Rectal smooth muscle tissue (tissue), 1 donor: ENCODE results near the gene CCR9.

ENCODE experiments used
- H3K27ac ChIP-seq: one replicate; pipeline ENCODE4 v1.7.0; 2013; ENCODE audit warnings: low read depth, low read length, inconsistent platforms
- H3K27me3 ChIP-seq: one replicate; pipeline ENCODE4 v1.7.0; 2013; ENCODE audit warnings: low read length; ENCODE audit not compliant: control insufficient read depth, insufficient read depth
- H3K36me3 ChIP-seq: one replicate; pipeline ENCODE4 v1.7.0; 2013; ENCODE audit warnings: low read length; ENCODE audit not compliant: control insufficient read depth, insufficient read depth
- H3K4me1 ChIP-seq: one replicate; pipeline ENCODE4 v1.7.0; 2013; ENCODE audit warnings: low read length; ENCODE audit not compliant: control insufficient read depth, insufficient read depth
- H3K4me3 ChIP-seq: one replicate; pipeline ENCODE4 v1.7.0; 2013; ENCODE audit warnings: low read length
- H3K9ac ChIP-seq: one replicate; pipeline ENCODE4 v1.7.0; 2013; ENCODE audit warnings: low read length

Gene CCR9

DNA sequence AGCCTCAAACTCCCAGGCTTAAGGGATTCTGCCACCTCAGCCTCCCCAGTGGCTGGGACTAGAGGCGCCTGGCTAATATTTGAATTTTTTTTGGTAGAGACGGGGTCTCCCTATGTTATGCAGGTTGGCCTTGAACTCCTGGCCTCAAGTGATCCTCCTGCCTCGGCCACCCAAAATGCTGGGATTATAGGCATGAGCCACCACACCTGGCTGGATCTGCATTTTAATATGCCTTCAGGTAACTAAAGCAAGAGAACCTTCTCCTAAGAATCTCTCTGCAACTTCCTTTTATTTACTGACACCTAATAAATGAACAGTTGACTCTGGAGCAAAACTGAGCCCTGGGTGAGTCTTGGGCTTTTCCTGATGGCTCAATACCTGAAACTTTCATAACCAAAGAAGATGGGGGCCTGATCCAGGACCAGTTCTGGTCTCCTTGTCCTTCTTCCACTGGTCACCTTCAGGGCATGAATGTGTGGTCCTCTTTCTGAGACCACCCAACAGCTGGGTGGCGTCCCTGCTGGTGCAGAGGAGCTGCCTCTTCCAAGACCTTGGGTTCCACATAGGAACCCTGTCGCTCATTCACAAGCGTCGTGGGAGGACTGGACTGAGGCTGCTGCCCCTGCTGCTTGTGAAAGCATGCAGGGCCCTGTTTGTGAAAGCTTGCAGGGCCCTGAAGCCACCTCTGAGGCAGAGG, 28.2 kb downstream of the CCR9 start:
- H3K27ac ChIP-seq: no peak overlapping the region
- no peak overlapping the region for H3K4me3 ChIP-seq
- H3K4me1 ChIP-seq: no peaks in the 10 kb centered on the region
- no peaks in the 10 kb centered on the region for H3K27me3 ChIP-seq
- peaks cover 3% of the 10 kb centered on the region for H3K36me3 ChIP-seq
- no peak overlapping the region for H3K9ac ChIP-seq

DNA sequence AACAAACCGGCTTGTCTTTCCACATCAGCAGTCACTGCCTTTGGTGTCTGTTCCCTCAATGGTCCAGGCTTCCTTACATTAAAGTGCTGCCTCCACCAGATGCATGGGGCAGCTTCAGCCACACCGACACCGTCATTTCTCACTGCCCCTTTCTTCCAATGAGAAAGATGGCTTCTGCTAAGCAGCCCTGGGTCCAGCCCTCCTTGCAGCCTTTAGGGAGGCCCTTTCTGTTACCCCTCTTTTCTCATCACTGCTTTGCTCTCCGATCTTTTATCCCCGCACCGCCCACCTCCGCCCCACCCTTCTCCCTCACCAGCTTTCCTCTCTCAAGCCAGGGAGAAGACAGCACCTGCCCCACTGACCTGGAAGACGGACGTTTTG, 28.7 kb downstream of the CCR9 start:
- Histone ChIP-seq H3K27ac (no peak overlapping the region), H3K4me1 (no peaks in the 10 kb centered on the region), H3K9ac (no peak overlapping the region), H3K27me3 (no peaks in the 10 kb centered on the region), H3K36me3 (peaks cover 6% of the 10 kb centered on the region), H3K4me3 (no peak overlapping the region)

DNA sequence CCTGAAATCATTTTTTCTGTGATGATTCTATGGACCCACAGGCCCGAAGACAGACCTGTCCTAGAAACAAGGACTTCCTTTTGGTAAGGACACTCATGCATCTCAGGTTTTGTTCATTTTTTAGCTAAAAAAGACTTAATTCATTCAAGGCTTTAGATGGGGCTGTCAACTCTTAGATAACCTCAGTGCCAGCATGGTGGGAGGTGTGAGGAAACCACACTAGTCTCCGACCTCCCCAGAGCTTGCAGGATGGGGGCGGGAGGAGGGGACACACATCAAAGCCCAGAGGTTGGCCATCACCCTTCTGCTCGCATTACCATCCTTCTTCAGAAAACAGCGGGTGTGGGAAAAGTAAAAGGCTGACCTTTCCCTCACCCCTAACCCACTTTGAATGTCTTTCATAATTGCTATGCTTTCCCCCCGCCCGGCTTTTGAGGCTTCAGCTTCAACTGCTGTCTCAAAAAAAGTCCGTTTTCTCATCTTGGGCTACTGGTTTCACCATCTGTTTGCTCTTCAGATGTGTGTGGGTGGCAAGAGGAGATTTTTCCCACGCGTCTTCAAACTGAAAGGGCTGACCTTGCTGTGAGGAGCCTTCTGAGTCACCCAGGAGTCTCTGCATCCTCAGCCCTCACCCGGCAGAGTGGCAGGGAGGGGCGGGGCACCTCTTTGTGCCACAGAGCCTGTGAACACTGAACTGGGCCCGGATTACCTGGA, 29.3 kb downstream of the CCR9 start:
- Histone ChIP-seq H3K27ac (no peak overlapping the region), H3K9ac (no peak overlapping the region), H3K36me3 (peaks cover 6% of the 10 kb centered on the region), H3K4me1 (no peaks in the 10 kb centered on the region), H3K27me3 (no peaks in the 10 kb centered on the region), H3K4me3 (no peak overlapping the region)

DNA sequence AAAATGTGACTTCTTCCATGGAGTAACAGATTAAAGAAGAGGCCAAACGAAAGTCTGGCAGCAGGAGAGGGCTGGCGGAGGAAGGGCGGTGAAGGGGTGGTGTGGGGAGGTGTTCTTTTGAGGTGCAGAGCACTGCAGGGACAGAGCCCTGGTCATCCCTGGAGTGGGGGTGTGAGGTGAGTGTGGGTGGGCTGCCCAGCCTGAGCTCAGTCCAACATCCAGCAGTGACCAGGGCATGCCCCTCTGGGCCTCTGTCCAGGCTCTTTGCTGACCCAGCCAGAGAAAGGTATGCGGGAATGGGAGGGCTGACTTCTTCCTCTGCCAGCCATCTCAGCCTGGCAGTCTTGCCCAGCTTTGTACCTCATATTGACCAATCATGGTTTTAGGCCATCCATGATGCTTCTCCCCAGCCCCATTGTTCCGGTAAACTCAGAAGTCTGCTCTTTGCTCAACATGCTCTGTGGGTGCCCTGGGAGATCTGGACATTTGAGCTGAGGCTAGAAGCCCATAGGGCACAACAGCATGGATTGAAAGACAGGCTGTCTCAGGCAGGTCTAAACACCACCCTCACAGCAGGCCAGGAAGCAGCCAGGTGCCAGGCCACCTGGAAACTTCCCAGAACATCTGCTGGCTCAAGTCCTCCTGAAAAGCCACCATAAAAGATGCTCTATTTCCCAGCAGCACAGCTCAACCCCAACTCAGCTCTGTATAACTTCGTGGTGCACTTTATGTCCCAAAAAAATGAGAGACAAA, 31.0 kb downstream of the CCR9 start:
- no peak overlapping the region for H3K9ac ChIP-seq
- peaks cover 6% of the 10 kb centered on the region for H3K36me3 ChIP-seq
- H3K4me1 ChIP-seq: no peaks in the 10 kb centered on the region
- no peak overlapping the region for H3K27ac ChIP-seq
- H3K27me3 ChIP-seq: no peaks in the 10 kb centered on the region
- no peak overlapping the region for H3K4me3 ChIP-seq

DNA sequence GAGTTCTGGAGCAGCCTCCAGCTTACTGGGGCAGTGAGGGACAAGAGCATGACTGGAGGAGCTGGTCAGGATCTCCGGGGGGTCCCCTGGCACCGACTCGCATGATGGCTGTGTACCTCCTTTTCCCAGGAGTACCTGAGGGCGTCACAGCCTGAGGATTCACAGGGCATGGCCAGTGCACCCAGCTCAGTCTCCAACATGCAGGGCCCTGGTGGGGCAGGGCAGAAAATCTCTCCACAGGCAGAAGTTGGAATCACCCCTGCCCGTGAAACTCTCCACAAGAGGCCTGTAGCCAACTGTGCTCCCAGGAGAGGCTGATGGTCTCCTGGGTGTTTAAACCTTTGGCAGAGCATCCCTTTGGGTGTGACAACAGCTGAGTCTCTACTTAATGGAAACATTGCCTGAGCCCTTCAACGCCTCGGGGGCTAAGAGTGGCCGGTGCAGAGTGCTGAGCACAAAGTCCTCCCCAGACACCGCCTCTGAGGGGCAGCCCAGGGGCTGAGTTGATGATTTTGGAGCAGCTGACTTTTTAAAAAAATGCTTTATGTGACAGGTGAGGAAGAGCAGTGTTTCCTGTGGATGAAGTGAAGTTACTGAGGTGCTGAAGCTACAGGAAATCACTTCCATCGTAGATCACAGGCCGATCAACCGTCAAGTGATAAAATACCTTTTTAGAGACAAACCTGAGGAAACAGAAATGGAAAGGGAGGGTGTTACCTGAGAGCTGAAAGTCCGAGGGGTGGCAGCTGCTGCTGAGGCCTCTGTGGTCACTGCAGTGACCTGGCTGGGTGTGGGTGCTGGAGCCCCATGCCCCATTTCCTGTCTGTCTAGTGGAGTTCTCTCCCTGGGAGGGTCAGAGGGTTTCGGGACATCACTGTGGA, 35.1 kb downstream of the CCR9 start:
- no peak overlapping the region for H3K27ac ChIP-seq
- no peak overlapping the region for H3K9ac ChIP-seq
- H3K27me3 ChIP-seq: no peaks in the 10 kb centered on the region
- H3K4me1 ChIP-seq: no peaks in the 10 kb centered on the region
- no peak overlapping the region for H3K4me3 ChIP-seq
- H3K36me3 ChIP-seq: peaks cover 19% of the 10 kb centered on the region

DNA sequence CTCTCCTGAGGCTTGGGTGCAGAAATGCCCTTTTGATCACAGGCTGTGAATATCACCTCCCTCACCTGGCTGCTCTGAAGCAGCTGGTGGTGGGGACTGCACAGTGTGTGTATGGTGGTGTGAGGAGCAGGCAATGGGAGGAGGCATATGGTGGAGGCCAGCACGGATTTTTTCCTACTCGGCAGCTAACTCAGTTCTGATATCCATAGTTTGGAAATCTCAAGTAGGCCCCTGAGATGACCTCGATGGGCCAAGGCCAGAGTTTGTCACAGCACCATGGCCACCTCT, 35.6 kb downstream of the CCR9 start:
- no peak overlapping the region for H3K4me3 ChIP-seq
- H3K27me3 ChIP-seq: no peaks in the 10 kb centered on the region
- H3K4me1 ChIP-seq: no peaks in the 10 kb centered on the region
- no peak overlapping the region for H3K9ac ChIP-seq
- H3K27ac ChIP-seq: no peak overlapping the region
- H3K36me3 ChIP-seq: peaks cover 19% of the 10 kb centered on the region

DNA sequence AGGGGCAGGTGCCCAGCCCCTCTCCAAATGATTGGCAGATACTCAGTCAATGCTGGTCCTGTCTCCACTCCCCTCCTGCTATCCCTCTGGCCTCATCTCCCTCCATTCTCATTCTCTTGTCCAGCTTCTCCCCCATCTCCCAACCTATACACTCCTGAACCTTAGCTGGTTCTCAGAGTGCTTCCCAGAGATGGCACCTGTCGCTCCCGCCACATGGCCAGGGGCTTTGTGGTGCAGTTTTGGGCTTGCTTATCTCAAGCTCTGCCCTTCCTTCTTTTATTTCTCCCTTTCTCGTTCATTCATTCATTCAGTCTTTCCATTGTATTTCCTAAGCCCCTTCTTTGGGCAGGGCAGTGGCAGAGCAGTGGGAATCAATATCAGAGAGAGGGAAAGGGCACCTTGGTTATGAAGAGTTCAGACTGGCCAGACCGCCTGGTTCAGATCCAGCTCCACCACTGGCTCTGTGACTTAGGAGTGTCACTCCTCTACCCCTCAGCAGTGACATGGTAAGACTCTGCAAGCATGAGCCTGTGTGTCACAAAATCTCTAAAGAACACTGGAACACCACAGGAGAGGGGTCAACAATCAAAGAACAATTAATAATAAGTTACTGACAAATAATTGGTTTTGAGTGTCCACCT, 36.7 kb downstream of the CCR9 start:
- H3K4me3 ChIP-seq: no peak overlapping the region
- no peaks in the 10 kb centered on the region for H3K4me1 ChIP-seq
- H3K9ac ChIP-seq: no peak overlapping the region
- H3K36me3 ChIP-seq: peaks cover 24% of the 10 kb centered on the region
- no peak overlapping the region for H3K27ac ChIP-seq
- H3K27me3 ChIP-seq: no peaks in the 10 kb centered on the region

DNA sequence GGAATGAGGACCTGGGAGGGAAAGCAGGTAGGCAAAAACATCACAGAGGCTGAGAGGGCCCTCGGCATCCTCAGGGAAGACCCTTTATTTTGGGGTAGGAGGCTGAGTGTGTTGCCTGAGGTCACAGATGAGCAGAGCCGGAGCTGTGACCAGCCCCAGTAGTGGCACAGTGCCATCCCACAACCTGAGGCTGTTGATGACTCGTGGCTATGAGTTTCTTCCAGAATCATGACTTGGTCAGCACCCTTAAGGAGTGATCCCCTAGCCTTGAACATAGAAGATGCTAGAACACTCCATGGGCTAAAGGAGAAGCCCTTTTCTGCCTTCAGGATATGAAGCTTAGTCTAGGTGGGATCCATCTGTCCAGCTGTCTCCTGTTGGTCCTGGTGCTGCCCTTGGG, 37.4 kb downstream of the CCR9 start:
- Histone ChIP-seq H3K4me1 (no peaks in the 10 kb centered on the region), H3K36me3 (peaks cover 27% of the 10 kb centered on the region)

DNA sequence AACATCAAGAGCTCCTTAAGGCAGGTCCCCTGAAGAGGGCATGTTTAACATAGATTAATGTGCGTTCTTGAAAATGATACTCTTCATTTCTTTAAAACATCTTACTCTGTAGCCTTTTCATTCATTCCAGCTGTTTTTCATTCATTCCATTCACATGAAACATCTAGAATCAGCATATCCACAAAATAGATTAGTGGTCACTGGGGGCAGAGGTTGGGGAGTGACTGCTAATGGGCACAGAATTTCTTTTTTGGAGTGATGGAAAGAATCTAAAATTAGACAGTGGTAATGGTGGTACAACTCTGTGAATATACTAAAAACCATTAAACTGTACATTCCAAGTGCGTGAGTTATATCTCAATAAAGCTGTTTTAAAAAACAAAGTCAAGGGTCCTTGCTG, 41.5 kb downstream of the CCR9 start:
- Histone ChIP-seq H3K4me3 (no peak overlapping the region), H3K27me3 (no peaks in the 10 kb centered on the region), H3K9ac (no peak overlapping the region), H3K4me1 (no peaks in the 10 kb centered on the region), H3K27ac (no peak overlapping the region), H3K36me3 (peaks cover 41% of the 10 kb centered on the region)

More for the DNA sequence above, 37.4 kb downstream of the CCR9 start:
- no peak overlapping the region for H3K27ac ChIP-seq
- H3K4me3 ChIP-seq: no peak overlapping the region
- H3K9ac ChIP-seq: no peak overlapping the region
- H3K27me3 ChIP-seq: no peaks in the 10 kb centered on the region

DNA sequence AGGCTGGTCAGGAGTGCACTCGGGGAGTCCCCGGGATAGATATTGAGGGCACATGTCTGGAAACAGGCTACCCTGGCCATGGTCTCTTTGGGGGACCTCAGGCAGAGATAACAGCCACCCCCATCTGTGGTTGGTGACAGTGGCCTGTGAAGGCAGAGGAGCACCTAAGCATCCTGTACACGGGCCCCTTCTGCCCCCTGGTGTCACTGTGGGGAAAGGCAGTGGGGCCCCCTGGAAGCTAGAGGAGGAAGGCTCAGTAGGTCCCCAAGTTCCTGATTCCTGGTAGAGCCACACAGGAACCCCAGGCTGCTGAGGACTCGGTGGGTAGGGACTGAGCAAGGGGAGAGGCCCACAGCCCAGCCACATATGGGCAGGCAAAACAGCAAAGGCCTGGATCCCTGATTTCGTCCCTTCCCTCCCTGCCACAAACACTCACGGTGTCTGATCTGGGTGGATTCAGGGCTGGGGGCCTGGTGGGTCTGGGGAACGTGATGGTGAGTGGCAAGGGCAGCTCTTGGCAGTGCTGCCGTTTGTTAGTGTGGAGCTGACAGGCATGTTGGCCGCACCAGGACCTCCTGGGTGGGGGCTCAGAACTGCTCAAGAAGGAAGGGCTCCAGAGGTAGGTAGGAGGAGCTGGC, 42.8 kb downstream of the CCR9 start:
- Histone ChIP-seq H3K36me3 (peaks cover 33% of the 10 kb centered on the region), H3K4me1 (no peaks in the 10 kb centered on the region), H3K9ac (no peak overlapping the region), H3K4me3 (no peak overlapping the region), H3K27me3 (no peaks in the 10 kb centered on the region), H3K27ac (no peak overlapping the region)

DNA sequence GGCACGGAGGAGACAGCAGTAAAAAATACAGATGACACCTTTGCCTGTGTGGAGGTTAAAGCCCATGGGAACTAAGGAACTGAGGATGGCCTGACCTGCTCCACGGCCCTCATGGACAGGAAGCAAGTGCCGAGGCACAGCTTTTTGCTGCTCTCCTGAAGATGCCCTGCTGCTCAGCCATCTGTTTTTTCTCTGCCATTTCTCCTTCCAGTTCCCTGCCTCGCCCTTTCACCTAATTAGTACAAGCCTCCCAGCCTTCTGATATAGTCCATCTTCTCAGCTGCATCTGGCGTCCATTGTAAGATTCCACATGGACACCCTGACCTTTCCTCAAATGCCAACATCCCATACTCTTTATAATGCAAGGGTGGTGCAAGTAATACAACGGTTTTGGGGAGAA, 45.2 kb downstream of the CCR9 start:
- Histone ChIP-seq H3K36me3 (peaks cover 35% of the 10 kb centered on the region), H3K27me3 (no peaks in the 10 kb centered on the region), H3K9ac (no peak overlapping the region), H3K4me3 (no peak overlapping the region), H3K27ac (no peak overlapping the region), H3K4me1 (no peaks in the 10 kb centered on the region)
